SK-N-MC (cell line): Measurements from ENCODE around the gene SLC12A1.

Experiments
- DNase-seq: peaks from one replicate; pipeline ENCODE4 v3.0.0-alpha.2; 2011; ENCODE audit warnings: low read depth, low spot score
- H3K27ac ChIP-seq: fragments of 200-600 bp; sonication (generic); 2 replicates; pipeline ENCODE4 v1.5.1; 2016; ENCODE audit warnings: mixed run types
- H3K36me3 ChIP-seq: fragments of 200-600 bp; sonication (generic); 2 replicates; pipeline ENCODE4 v1.6.1; 2017; ENCODE audit warnings: antibody characterized with exemption, low read length, mixed read lengths; ENCODE audit not compliant: insufficient read depth
- H3K4me3 ChIP-seq: fragments of 200-600 bp; sonication (generic); 2 replicates; pipeline ENCODE4 v1.5.1; 2016
- H3K9ac ChIP-seq: fragments of 200-600 bp; sonication (generic); 2 replicates; pipeline ENCODE4 v1.8.0; 2017; ENCODE audit warnings: mixed run types, mixed read lengths; ENCODE audit not compliant: insufficient read length
- H3K9me3 ChIP-seq: fragments of 200-600 bp; sonication (generic); 2 replicates; pipeline ENCODE4 v1.6.1; 2017; ENCODE audit warnings: low read depth, mild to moderate bottlenecking, antibody characterized with exemption, low read length, moderate library complexity, mixed read lengths
- EZH2 ChIP-seq: fragments of 200-600 bp; sonication (generic); IDR thresholded peaks from one replicate; pipeline ENCODE4 v1.6.1; 2017; ENCODE audit warnings: antibody characterized with exemption
- FOXP2 ChIP-seq: optimal IDR thresholded peaks from 2 replicates; pipeline ENCODE3; 2011; ENCODE audit warnings: mild to moderate bottlenecking, moderate library complexity; ENCODE audit not compliant: insufficient read depth; ENCODE audit errors: extremely low read length, control extremely low read depth
- POLR2AphosphoS5 ChIP-seq: IDR thresholded peaks from 2 replicates; pipeline ENCODE4 v1.6.1; 2012; ENCODE audit warnings: mild to moderate bottlenecking, low read depth, low read length, borderline replicate concordance

SLC12A1 gene

GRCh38 chr15:48334260-48334659 lies 128.2 kb downstream of the SLC12A1 start:
- peak overlapping the region; percentile 99 for H3K4me3 ChIP-seq
- H3K27ac ChIP-seq = no peak overlapping the region
- TF ChIP-seq POLR2AphosphoS5 (no peak), FOXP2 (no peak), EZH2 (no peak)
- H3K9me3 ChIP-seq = no peaks in the 10 kb centered on the region
- H3K36me3 ChIP-seq = peaks cover 46% of the 10 kb centered on the region
- no peak for DNase-seq
- peak overlapping the region; percentile 94 for H3K9ac ChIP-seq

DNA sequence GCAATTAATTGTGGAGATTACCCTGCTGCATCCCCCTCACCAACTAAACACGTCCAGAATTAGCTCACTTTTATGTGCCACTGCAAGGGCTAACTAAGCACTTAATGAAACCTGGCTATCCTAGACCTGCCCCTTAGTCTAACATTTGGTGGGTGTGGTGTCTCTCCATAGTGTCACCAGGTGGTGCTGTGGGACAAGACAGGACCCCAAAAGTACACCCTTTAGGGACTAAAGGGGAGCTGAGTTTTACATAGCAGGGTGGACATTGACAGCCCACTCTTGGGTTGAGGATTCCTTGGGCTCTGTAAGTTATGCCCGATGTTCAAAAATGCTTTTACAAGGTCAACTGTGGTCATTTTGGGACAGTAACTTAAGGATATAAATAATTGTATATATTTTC lies 130.8 kb downstream of the SLC12A1 start:
- TF ChIP-seq EZH2 = no peak
- no peak for TF ChIP-seq POLR2AphosphoS5
- no peak for TF ChIP-seq FOXP2
- no peak for DNase-seq
- Histone ChIP-seq H3K4me3 (no peak overlapping the region), H3K9ac (no peak overlapping the region), H3K27ac (no peak overlapping the region), H3K36me3 (peaks cover 70% of the 10 kb centered on the region), H3K9me3 (no peaks in the 10 kb centered on the region)

DNA sequence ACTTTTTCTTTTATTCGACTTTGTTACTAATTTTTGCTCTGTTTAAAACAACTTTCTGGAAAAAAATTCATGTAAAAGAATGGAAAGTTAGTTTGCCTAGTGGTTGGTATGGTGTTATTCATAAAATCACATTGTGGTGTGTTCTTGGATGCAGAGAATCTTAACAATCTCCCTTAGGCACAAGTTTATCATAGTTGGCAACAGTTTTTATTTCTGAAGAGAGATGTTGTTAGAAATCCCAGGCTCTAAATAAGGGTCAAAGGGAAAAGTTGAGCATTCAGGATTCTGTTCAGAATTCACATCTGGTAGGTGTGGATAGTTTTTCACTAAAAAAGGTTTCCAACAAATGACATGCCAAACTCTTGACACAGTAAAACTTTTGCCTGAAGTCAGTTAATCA lies 131.5 kb downstream of the SLC12A1 start:
- no peak for DNase-seq
- Histone ChIP-seq H3K36me3 (peaks cover 77% of the 10 kb centered on the region), H3K9ac (no peak overlapping the region), H3K27ac (no peak overlapping the region), H3K9me3 (no peaks in the 10 kb centered on the region), H3K4me3 (no peak overlapping the region)
- TF ChIP-seq EZH2 (no peak), POLR2AphosphoS5 (no peak)

DNA sequence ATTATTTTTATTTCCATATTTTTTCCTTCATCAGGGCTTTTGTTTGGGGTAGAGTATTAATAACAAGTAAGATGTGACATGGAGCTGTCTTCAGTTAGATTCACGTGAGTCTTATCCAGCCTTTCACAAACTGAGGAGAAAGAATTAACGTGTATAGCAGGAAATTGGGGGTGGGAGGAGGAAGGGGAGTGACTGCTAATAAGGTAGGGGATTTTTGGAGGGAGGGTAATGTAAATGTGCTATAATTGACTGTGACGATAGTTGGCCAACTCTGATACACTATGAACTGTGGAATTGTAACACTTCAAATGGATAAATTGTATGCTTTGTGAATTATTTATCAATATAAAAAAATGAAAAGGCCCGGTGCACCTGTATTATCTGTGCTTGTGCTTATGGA lies 134.0 kb downstream of the SLC12A1 start:
- H3K36me3 ChIP-seq = peaks cover 80% of the 10 kb centered on the region

GRCh38 chr15:48343865-48344264 lies 137.8 kb downstream of the SLC12A1 start:
- no peak for DNase-seq
- no peak for TF ChIP-seq EZH2
- no peak for TF ChIP-seq FOXP2
- TF ChIP-seq POLR2AphosphoS5 = no peak
- H3K36me3 ChIP-seq = peaks cover 44% of the 10 kb centered on the region
- no peaks in the 10 kb centered on the region for H3K9me3 ChIP-seq
- no peak overlapping the region for H3K9ac ChIP-seq
- H3K27ac ChIP-seq = no peak overlapping the region
- no peak overlapping the region for H3K4me3 ChIP-seq

More for the DNA sequence above, 134.0 kb downstream of the SLC12A1 start:
- Histone ChIP-seq H3K4me3 (no peak overlapping the region), H3K9ac (no peak overlapping the region), H3K27ac (no peak overlapping the region; the same call in 1 of the 2 replicates), H3K9me3 (no peaks in the 10 kb centered on the region)
- DNase-seq = no peak
- TF ChIP-seq FOXP2 = no peak
- no peak for TF ChIP-seq POLR2AphosphoS5
- TF ChIP-seq EZH2 = no peak

- no peak for DNase-seq
- Histone ChIP-seq H3K27ac (no peak overlapping the region), H3K9me3 (no peaks in the 10 kb centered on the region), H3K4me3 (no peak overlapping the region), H3K36me3 (peaks cover 30% of the 10 kb centered on the region), H3K9ac (no peak overlapping the region)
- TF ChIP-seq FOXP2 (no peak), EZH2 (no peak), POLR2AphosphoS5 (no peak)
Observed at GRCh38 chr15:48345516-48345915, 139.4 kb downstream of the SLC12A1 start.

- DNase-seq = no peak
- no peak overlapping the region for H3K9ac ChIP-seq
- no peaks in the 10 kb centered on the region for H3K36me3 ChIP-seq
- H3K4me3 ChIP-seq = no peak overlapping the region
- H3K27ac ChIP-seq = no peak overlapping the region
- no peaks in the 10 kb centered on the region for H3K9me3 ChIP-seq
- TF ChIP-seq EZH2 (no peak), POLR2AphosphoS5 (no peak), FOXP2 (no peak)
Observed at GRCh38 chr15:48352474-48353072, 146.5 kb downstream of the SLC12A1 start.
